A549 (cell line): ENCODE measurements around the gene PLPPR3. TPM values are rescaled to one million over a fixed set of nuclear protein-coding genes. Genes with fewer than 3 reads are reported as not detected.
A peak's percentile ranks its signal among the peaks of the same experiment; 100 is the strongest.

Experiments
- BHLHE40 ChIP-seq: IDR thresholded peaks from 2 replicates; pipeline ENCODE4 v1.6.1; 2012; ENCODE audit warnings: low read depth, low read length, inconsistent platforms
- CBX2 ChIP-seq: fragments of 200-600 bp; sonication (generic); IDR thresholded peaks from 2 replicates; pipeline ENCODE4 v1.6.1; 2016; ENCODE audit warnings: low read depth, mild to moderate bottlenecking, borderline replicate concordance
- CBX8 ChIP-seq: fragments of 200-600 bp; sonication (generic); IDR thresholded peaks from 2 replicates; pipeline ENCODE4 v1.6.1; 2016
- CEBPB ChIP-seq, 2 experiments: fragments of >200 bp in 1 of 2; sonication (Bioruptor Twin) in 1 of 2; formaldehyde crosslinking in 1 of 2; IDR thresholded peaks; 2 replicates each; pipeline ENCODE4 v1.6.1; 2012 to 2016
- CHD4 ChIP-seq: fragments of 200-600 bp; sonication (generic); IDR thresholded peaks from 2 replicates; pipeline ENCODE4 v1.6.1; 2016; ENCODE audit warnings: antibody characterized with exemption, mild to moderate bottlenecking, borderline replicate concordance
- EP300 ChIP-seq, 2 experiments: fragments of >200 bp; sonication (Bioruptor Twin); formaldehyde crosslinking; IDR thresholded peaks; 2 replicates in 1 of 2; 3 replicates in 1 of 2; pipeline ENCODE4 v1.6.1; 2016 to 2017
- FOSB ChIP-seq: fragments of 250-450 bp; sonication (Bioruptor Pico); IDR thresholded peaks from 2 replicates; pipeline ENCODE4 v1.5.0; 2020; ENCODE audit warnings: mild to moderate bottlenecking, moderate library complexity
- FOSL2 ChIP-seq, 2 experiments: fragments of 450-650 bp in 1 of 2; fragments of >200 bp in 1 of 2; sonication (Bioruptor Twin) in 1 of 2; formaldehyde crosslinking; IDR thresholded peaks; 2 replicates each; pipeline versions ENCODE4 v1.5.0 to v1.6.1; 2016 to 2020; ENCODE audit warnings: mild to moderate bottlenecking in 1 of 2, moderate library complexity in 1 of 2
- HMGXB4 ChIP-seq: fragments of 250-450 bp; sonication (Bioruptor Pico); IDR thresholded peaks from 2 replicates; pipeline ENCODE4 v1.5.0; 2021; ENCODE audit warnings: mild to moderate bottlenecking, moderate library complexity, borderline replicate concordance
- HOXB13 ChIP-seq: fragments of 250-450 bp; sonication (Bioruptor Pico); IDR thresholded peaks from 2 replicates; pipeline ENCODE4 v1.5.0; 2020; ENCODE audit warnings: low read depth, mild to moderate bottlenecking, moderate library complexity
- JUN ChIP-seq, 2 experiments: fragments of >200 bp; sonication (Bioruptor Twin); formaldehyde crosslinking; IDR thresholded peaks; 2 replicates in 1 of 2; 3 replicates in 1 of 2; pipeline ENCODE4 v1.6.1; 2016 to 2017
- JUNB ChIP-seq: fragments of >200 bp; sonication (Bioruptor Twin); formaldehyde crosslinking; IDR thresholded peaks from 2 replicates; pipeline ENCODE4 v1.6.1; 2016
- KDM1A ChIP-seq: fragments of 200-600 bp; sonication (generic); IDR thresholded peaks from 2 replicates; pipeline ENCODE4 v1.6.1; 2016; ENCODE audit warnings: low read depth, mild to moderate bottlenecking
- MAFK ChIP-seq: fragments of 450-650 bp; IDR thresholded peaks from 2 replicates; pipeline ENCODE4 v1.6.1; 2014; ENCODE audit not compliant: partially characterized antibody
- MAZ ChIP-seq: fragments of 150-350 bp; IDR thresholded peaks from 2 replicates; pipeline ENCODE4 v1.6.1; 2014; ENCODE audit warnings: antibody characterized with exemption, low read depth, low read length, borderline replicate concordance
- MYC ChIP-seq: IDR thresholded peaks from 2 replicates; pipeline ENCODE4 v1.6.1; 2012; ENCODE audit warnings: mild to moderate bottlenecking, inconsistent platforms, low read length, improper control_type of control experiment, borderline replicate concordance
- POLR2A ChIP-seq: IDR thresholded peaks from 2 replicates; pipeline ENCODE4 v1.6.1; 2012; ENCODE audit warnings: mild to moderate bottlenecking, low read length
- RAD21 ChIP-seq, 2 experiments: fragments of >200 bp in 1 of 2; sonication (Bioruptor Twin) in 1 of 2; formaldehyde crosslinking in 1 of 2; IDR thresholded peaks in 1 of 2; conservative IDR thresholded peaks in 1 of 2; 2 replicates in 1 of 2; 3 replicates in 1 of 2; pipeline ENCODE4 v1.6.1; 2012 to 2018; ENCODE audit warnings: inconsistent platforms in 1 of 2
- RARB ChIP-seq: fragments of 250-450 bp; sonication (Bioruptor Pico); IDR thresholded peaks from 2 replicates; pipeline ENCODE4 v1.8.0; 2021; ENCODE audit warnings: mild to moderate bottlenecking, moderate library complexity
- SMC3 ChIP-seq: fragments of >200 bp; sonication (Bioruptor Twin); formaldehyde crosslinking; IDR thresholded peaks from 3 replicates; pipeline ENCODE4 v1.6.1; 2018; ENCODE audit warnings: inconsistent platforms
- TP53 ChIP-seq: fragments of 250-450 bp; sonication (Bioruptor Pico); IDR thresholded peaks from 2 replicates; pipeline ENCODE4 v1.5.0; 2021; ENCODE audit warnings: mild to moderate bottlenecking, moderate library complexity
- ZC3H11A ChIP-seq: fragments of 450-650 bp; IDR thresholded peaks from 2 replicates; pipeline ENCODE4 v1.6.1; 2014; ENCODE audit warnings: antibody characterized with exemption, mild to moderate bottlenecking
- ZFP36 ChIP-seq: fragments of 450-650 bp; IDR thresholded peaks from 2 replicates; pipeline ENCODE4 v1.6.1; 2014; ENCODE audit warnings: borderline replicate concordance; ENCODE audit not compliant: partially characterized antibody
- polyA plus RNA-seq, 4 experiments: library from polyadenylated mRNA; depleted of rRNA in 3 of 4; stranded (reverse); fragments of >200 nt; fragmentation: RNase III in 1 of 4; extraction: RNeasy Plus Mini Kit Qiagen cat#74134 plus additional on column Dnase treatment in 1 of 4; gene quantifications; 2 replicates in 3 of 4; 3 replicates in 1 of 4; pipeline ENCODE4 v1.2.3, GENCODE V29; 2011 to 2017
- TF ChIP-seq, protein P1 (sequence below): fragments of 200-600 bp; sonication (generic); IDR thresholded peaks from 2 replicates; pipeline ENCODE4 v1.6.1; 2016; ENCODE audit warnings: antibody characterized with exemption, mild to moderate bottlenecking, moderate library complexity
- TF ChIP-seq, protein P2 (sequence below): IDR thresholded peaks from 2 replicates; pipeline ENCODE4 v1.6.1; 2012
- TF ChIP-seq, protein P3 (sequence below): IDR thresholded peaks from 2 replicates; pipeline ENCODE4 v1.6.1; 2012
- TF ChIP-seq, protein P4 (sequence below): IDR thresholded peaks from 2 replicates; pipeline ENCODE4 v1.6.1; 2012; ENCODE audit warnings: low read depth, borderline replicate concordance
- TF ChIP-seq, protein P5 (sequence below): fragments of 150-350 bp; IDR thresholded peaks from 2 replicates; pipeline ENCODE4 v1.6.1; 2014; ENCODE audit warnings: low read depth, mild to moderate bottlenecking, low read length
- TF ChIP-seq, protein P6 (sequence below): fragments of >200 bp; sonication (Bioruptor Twin); formaldehyde crosslinking; IDR thresholded peaks from 2 replicates; pipeline ENCODE4 v1.6.1; 2016

The PLPPR3 gene
- polyA plus RNA-seq, 2 of the 4 experiments (the other 2 are of a cell fraction), result 2.6 to 3.7 TPM

- TF ChIP-seq, protein P1, sequence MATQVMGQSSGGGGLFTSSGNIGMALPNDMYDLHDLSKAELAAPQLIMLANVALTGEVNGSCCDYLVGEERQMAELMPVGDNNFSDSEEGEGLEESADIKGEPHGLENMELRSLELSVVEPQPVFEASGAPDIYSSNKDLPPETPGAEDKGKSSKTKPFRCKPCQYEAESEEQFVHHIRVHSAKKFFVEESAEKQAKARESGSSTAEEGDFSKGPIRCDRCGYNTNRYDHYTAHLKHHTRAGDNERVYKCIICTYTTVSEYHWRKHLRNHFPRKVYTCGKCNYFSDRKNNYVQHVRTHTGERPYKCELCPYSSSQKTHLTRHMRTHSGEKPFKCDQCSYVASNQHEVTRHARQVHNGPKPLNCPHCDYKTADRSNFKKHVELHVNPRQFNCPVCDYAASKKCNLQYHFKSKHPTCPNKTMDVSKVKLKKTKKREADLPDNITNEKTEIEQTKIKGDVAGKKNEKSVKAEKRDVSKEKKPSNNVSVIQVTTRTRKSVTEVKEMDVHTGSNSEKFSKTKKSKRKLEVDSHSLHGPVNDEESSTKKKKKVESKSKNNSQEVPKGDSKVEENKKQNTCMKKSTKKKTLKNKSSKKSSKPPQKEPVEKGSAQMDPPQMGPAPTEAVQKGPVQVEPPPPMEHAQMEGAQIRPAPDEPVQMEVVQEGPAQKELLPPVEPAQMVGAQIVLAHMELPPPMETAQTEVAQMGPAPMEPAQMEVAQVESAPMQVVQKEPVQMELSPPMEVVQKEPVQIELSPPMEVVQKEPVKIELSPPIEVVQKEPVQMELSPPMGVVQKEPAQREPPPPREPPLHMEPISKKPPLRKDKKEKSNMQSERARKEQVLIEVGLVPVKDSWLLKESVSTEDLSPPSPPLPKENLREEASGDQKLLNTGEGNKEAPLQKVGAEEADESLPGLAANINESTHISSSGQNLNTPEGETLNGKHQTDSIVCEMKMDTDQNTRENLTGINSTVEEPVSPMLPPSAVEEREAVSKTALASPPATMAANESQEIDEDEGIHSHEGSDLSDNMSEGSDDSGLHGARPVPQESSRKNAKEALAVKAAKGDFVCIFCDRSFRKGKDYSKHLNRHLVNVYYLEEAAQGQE, result no peak
- TF ChIP-seq CBX8, result no peak
- TF ChIP-seq, protein P2, sequence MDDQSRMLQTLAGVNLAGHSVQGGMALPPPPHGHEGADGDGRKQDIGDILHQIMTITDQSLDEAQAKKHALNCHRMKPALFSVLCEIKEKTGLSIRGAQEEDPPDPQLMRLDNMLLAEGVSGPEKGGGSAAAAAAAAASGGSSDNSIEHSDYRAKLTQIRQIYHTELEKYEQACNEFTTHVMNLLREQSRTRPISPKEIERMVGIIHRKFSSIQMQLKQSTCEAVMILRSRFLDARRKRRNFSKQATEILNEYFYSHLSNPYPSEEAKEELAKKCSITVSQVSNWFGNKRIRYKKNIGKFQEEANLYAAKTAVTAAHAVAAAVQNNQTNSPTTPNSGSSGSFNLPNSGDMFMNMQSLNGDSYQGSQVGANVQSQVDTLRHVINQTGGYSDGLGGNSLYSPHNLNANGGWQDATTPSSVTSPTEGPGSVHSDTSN, result no peak
- no peak for TF ChIP-seq MAFK
- no peak for TF ChIP-seq TP53
- TF ChIP-seq KDM1A, result no peak
- TF ChIP-seq HOXB13 (CRISPR knock-in tag), result no peak
- TF ChIP-seq FOSB (CRISPR knock-in tag), result no peak
- peak; percentile 29 to 76; a peak in 4 of 5 replicates for TF ChIP-seq JUN (IDR thresholded peaks at IDR 0.05)
- TF ChIP-seq, protein P3, sequence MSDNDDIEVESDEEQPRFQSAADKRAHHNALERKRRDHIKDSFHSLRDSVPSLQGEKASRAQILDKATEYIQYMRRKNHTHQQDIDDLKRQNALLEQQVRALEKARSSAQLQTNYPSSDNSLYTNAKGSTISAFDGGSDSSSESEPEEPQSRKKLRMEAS, result peak; percentile 98
- TF ChIP-seq FOSL2 (IDR thresholded peaks at IDR 0.05), result no peak
- TF ChIP-seq FOSL2 (CRISPR knock-in tag; IDR thresholded peaks at IDR 0.05), result peak; percentile 39
- TF ChIP-seq BHLHE40, result no peak
- peak; percentile 20 to 42; a peak in 2 of 5 replicates for TF ChIP-seq EP300 (IDR thresholded peaks at IDR 0.05)
- TF ChIP-seq, protein P4, sequence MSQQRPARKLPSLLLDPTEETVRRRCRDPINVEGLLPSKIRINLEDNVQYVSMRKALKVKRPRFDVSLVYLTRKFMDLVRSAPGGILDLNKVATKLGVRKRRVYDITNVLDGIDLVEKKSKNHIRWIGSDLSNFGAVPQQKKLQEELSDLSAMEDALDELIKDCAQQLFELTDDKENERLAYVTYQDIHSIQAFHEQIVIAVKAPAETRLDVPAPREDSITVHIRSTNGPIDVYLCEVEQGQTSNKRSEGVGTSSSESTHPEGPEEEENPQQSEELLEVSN, result peak; percentile 93
- TF ChIP-seq POLR2A, result no peak
- no peak for TF ChIP-seq ZC3H11A
- 0 out of 2 replicates have a peak, but pooled peaks have one; percentile 21 for TF ChIP-seq RARB
- TF ChIP-seq, protein P5, sequence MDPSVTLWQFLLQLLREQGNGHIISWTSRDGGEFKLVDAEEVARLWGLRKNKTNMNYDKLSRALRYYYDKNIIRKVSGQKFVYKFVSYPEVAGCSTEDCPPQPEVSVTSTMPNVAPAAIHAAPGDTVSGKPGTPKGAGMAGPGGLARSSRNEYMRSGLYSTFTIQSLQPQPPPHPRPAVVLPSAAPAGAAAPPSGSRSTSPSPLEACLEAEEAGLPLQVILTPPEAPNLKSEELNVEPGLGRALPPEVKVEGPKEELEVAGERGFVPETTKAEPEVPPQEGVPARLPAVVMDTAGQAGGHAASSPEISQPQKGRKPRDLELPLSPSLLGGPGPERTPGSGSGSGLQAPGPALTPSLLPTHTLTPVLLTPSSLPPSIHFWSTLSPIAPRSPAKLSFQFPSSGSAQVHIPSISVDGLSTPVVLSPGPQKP, result no peak
- TF ChIP-seq CEBPB (IDR thresholded peaks at IDR 0.05), result peak; percentile 84 to 96
- TF ChIP-seq, protein P6, sequence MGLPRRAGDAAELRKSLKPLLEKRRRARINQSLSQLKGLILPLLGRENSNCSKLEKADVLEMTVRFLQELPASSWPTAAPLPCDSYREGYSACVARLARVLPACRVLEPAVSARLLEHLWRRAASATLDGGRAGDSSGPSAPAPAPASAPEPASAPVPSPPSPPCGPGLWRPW, result 0 out of 2 replicates have a peak, but pooled peaks have one; percentile 25
- no peak for TF ChIP-seq SMC3
- 0 out of 5 replicates have a peak, but pooled peaks of 1 of the 2 experiments have one; percentile 23 for TF ChIP-seq RAD21 (conservative IDR thresholded peaks at IDR 0.05 in 1 of 2, IDR thresholded peaks at IDR 0.05 in 1 of 2)
- no peak for TF ChIP-seq JUNB
- peak; percentile 89 for TF ChIP-seq MYC
- TF ChIP-seq HMGXB4 (CRISPR knock-in tag), result no peak
- TF ChIP-seq CBX2, result no peak
- TF ChIP-seq MAZ, result no peak
- TF ChIP-seq ZFP36, result no peak
- no peak for TF ChIP-seq CHD4
Observed at GRCh38 chr19:778910-779653, 42.7 kb downstream of the PLPPR3 start (continued).
